Astrocyte (in vitro differentiated cells and primary cell): ENCODE data around the gene ISCA1. TPM values are rescaled to one million over a fixed set of nuclear protein-coding genes. Genes with fewer than 3 reads are reported as not detected.

Experiments
- DNase-seq: peaks from one replicate; pipeline ENCODE4 v3.0.0-alpha.2; 2010; ENCODE audit warnings: low read depth
- FAIRE-seq: peaks from 2 replicates; lab custom pipeline; 2011; peaks lifted over from hg19 to GRCh38; lab: Jason Lieb, UNC
- H2AFZ ChIP-seq: 2 replicates; pipeline ENCODE4 v1.6.0; 2012; ENCODE audit warnings: low read depth, low read length, inconsistent platforms
- H3K27ac ChIP-seq: 2 replicates; pipeline ENCODE4 v1.5.1; 2011; ENCODE audit warnings: low read depth, low read length, inconsistent platforms
- H3K27me3 ChIP-seq: 2 replicates; pipeline ENCODE4 v1.6.0; 2011; ENCODE audit warnings: low read length, inconsistent platforms; ENCODE audit not compliant: insufficient read depth
- H3K36me3 ChIP-seq: 2 replicates; pipeline ENCODE4 v1.5.1; 2011; ENCODE audit warnings: low read length, inconsistent platforms; ENCODE audit not compliant: insufficient read depth
- H3K4me1 ChIP-seq: 2 replicates; pipeline ENCODE4 v1.5.1; 2011; ENCODE audit warnings: low read length, inconsistent platforms; ENCODE audit not compliant: insufficient read depth
- H3K4me2 ChIP-seq: 2 replicates; pipeline ENCODE4 v1.6.0; 2012; ENCODE audit warnings: low read length, inconsistent platforms
- H3K4me3 ChIP-seq: 2 replicates; pipeline ENCODE4 v1.5.1; 2011; ENCODE audit warnings: low read depth, mild to moderate bottlenecking, low read length, inconsistent platforms; ENCODE audit not compliant: insufficient read depth
- H3K79me2 ChIP-seq: 2 replicates; pipeline ENCODE4 v1.6.0; 2012; ENCODE audit warnings: mild to moderate bottlenecking, low read length, inconsistent platforms; ENCODE audit not compliant: insufficient read depth
- H3K9ac ChIP-seq: 2 replicates; pipeline ENCODE4 v1.6.0; 2012; ENCODE audit warnings: mild to moderate bottlenecking, low read length, inconsistent platforms
- H3K9me3 ChIP-seq: 2 replicates; pipeline ENCODE4 v1.5.1; 2012; ENCODE audit warnings: low read depth, mild to moderate bottlenecking, low read length, inconsistent platforms; ENCODE audit not compliant: insufficient read depth
- H4K20me1 ChIP-seq: 2 replicates; pipeline ENCODE4 v1.6.0; 2012; ENCODE audit warnings: low read length, inconsistent platforms; ENCODE audit not compliant: insufficient read depth
- H3K27ac Mint-ChIP-seq: one replicate; pipeline ENCODE4 v1.8.0; 2021; ENCODE audit warnings: mild to moderate bottlenecking, mixed read lengths; ENCODE audit not compliant: unreplicated experiment
- H3K27me3 Mint-ChIP-seq: one replicate; pipeline ENCODE4 v1.8.0; 2021; ENCODE audit warnings: low read depth, mixed read lengths; ENCODE audit not compliant: unreplicated experiment
- H3K36me3 Mint-ChIP-seq: one replicate; pipeline ENCODE4 v1.8.0; 2021; ENCODE audit warnings: low read depth, mixed read lengths; ENCODE audit not compliant: unreplicated experiment
- H3K4me1 Mint-ChIP-seq: one replicate; pipeline ENCODE4 v1.8.0; 2021; ENCODE audit warnings: low read depth, mixed read lengths; ENCODE audit not compliant: unreplicated experiment
- H3K4me3 Mint-ChIP-seq: one replicate; pipeline ENCODE4 v1.8.0; 2021; ENCODE audit warnings: mild to moderate bottlenecking, moderate library complexity, mixed read lengths; ENCODE audit not compliant: unreplicated experiment
- H3K9me3 Mint-ChIP-seq: one replicate; pipeline ENCODE4 v1.8.0; 2021; ENCODE audit warnings: mild to moderate bottlenecking, mixed read lengths; ENCODE audit not compliant: unreplicated experiment
- EZH2 ChIP-seq: IDR thresholded peaks from 2 replicates; pipeline ENCODE4 v1.6.1; 2012; ENCODE audit warnings: mild to moderate bottlenecking, low read length, inconsistent platforms; ENCODE audit not compliant: insufficient read depth
- total RNA-seq: library from RNA; stranded (reverse); gene quantifications from 2 replicates; pipeline ENCODE4 v1.2.1, GENCODE V29; 2021
- TF ChIP-seq, protein P1 (sequence below): IDR thresholded peaks from 2 replicates; pipeline ENCODE4 v1.5.1; 2011; ENCODE audit warnings: low read depth, mild to moderate bottlenecking, inconsistent platforms, low read length, moderate library complexity; ENCODE audit not compliant: insufficient read depth

Gene ISCA1
- total RNA-seq, 1 donor from 2014 or later, result 30.6 TPM

DNA sequence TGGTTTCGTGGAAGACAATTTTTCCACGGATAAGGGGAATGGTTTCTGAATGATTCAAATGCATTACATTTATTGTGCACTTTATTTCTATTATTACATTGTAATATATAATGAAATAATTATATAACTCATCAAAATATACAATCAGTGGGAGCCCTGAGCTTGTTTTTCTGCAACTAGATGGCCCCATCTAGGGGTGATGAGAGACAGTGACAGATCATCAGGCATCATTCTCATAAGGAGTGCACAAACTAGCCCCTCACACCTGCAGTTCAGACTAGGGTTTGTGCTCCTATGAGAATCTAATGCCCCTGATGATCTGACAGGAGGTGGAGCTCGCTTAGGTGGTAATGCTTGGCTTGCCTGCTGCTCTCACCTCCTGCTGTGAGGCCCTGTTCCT, 6.4 kb downstream of the ISCA1 start:
- Mint-ChIP-seq H3K36me3 (peaks cover 4% of the 10 kb centered on the region), H3K27me3 (no peaks in the 10 kb centered on the region), H3K4me1 (peaks cover 7% of the 10 kb centered on the region), H3K4me3 (no peak overlapping the region), H3K9me3 (no peaks in the 10 kb centered on the region), H3K27ac (no peak overlapping the region)
- H3K4me1 ChIP-seq, result peaks cover 5% of the 10 kb centered on the region
- FAIRE-seq, result no peak
- no peak overlapping the region for H3K27ac ChIP-seq
- H3K79me2 ChIP-seq, result peaks cover 68% of the 10 kb centered on the region
- no peak overlapping the region for H2AFZ ChIP-seq
- peaks cover 53% of the 10 kb centered on the region for H4K20me1 ChIP-seq
- H3K36me3 ChIP-seq, result peaks cover 19% of the 10 kb centered on the region
- no peak for DNase-seq
- H3K4me3 ChIP-seq, result no peak overlapping the region
- no peaks in the 10 kb centered on the region for H3K9me3 ChIP-seq
- H3K27me3 ChIP-seq, result no peaks in the 10 kb centered on the region
- H3K9ac ChIP-seq, result no peak overlapping the region
- H3K4me2 ChIP-seq, result no peak overlapping the region
- TF ChIP-seq EZH2, result no peak
- TF ChIP-seq, protein P1, sequence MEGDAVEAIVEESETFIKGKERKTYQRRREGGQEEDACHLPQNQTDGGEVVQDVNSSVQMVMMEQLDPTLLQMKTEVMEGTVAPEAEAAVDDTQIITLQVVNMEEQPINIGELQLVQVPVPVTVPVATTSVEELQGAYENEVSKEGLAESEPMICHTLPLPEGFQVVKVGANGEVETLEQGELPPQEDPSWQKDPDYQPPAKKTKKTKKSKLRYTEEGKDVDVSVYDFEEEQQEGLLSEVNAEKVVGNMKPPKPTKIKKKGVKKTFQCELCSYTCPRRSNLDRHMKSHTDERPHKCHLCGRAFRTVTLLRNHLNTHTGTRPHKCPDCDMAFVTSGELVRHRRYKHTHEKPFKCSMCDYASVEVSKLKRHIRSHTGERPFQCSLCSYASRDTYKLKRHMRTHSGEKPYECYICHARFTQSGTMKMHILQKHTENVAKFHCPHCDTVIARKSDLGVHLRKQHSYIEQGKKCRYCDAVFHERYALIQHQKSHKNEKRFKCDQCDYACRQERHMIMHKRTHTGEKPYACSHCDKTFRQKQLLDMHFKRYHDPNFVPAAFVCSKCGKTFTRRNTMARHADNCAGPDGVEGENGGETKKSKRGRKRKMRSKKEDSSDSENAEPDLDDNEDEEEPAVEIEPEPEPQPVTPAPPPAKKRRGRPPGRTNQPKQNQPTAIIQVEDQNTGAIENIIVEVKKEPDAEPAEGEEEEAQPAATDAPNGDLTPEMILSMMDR, result peak; percentile 17

DNA sequence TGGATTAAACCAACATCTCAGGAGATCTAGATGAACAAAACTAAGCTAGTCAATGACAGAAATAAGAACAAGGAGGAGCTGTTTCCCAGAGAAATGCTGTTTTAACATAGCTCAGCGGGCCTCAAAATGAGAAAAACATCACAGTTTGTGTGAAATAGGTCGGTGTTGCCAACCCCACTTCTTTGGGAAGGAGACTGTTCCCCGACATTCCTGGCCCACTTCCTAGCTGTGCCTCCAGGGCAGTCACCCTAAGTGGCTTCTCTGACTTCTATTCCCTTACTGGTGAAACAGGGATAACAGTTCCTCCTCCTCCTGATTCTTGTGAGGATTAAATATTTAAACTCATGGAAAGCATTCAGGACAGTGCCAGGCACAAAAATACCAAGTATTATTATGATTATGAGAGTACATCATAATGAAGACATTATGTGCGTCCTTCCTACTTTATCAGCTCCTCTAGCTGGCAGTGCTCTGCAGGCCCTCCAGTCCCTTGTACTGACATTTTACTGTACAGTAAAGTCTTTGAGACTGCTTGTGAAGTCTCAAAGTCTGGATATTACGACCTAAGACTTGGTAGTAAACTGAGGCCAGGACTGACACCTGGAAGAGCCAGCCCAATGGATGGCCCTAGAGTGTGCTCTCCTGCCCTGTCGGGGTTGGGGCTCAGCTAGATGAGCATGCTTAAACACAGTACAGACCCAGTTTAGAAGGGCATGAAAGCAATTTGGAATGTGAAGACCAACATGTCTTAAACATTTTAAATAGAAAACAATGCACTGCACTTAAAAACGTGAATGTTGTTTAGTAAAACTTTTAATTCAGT, 7.3 kb downstream of the ISCA1 start:
- Mint-ChIP-seq H3K9me3 (no peaks in the 10 kb centered on the region), H3K4me3 (no peak overlapping the region), H3K4me1 (peaks cover 6% of the 10 kb centered on the region), H3K36me3 (peaks cover 4% of the 10 kb centered on the region), H3K27ac (no peak overlapping the region), H3K27me3 (no peaks in the 10 kb centered on the region)
- Histone ChIP-seq H4K20me1 (peaks cover 47% of the 10 kb centered on the region), H3K27me3 (no peaks in the 10 kb centered on the region), H2AFZ (no peak overlapping the region), H3K9me3 (no peaks in the 10 kb centered on the region), H3K4me2 (no peak overlapping the region), H3K36me3 (peaks cover 19% of the 10 kb centered on the region), H3K27ac (no peak overlapping the region), H3K79me2 (peaks cover 59% of the 10 kb centered on the region), H3K9ac (no peak overlapping the region), H3K4me1 (peaks cover 3% of the 10 kb centered on the region), H3K4me3 (no peak overlapping the region)
- TF ChIP-seq, protein P1, result no peak
- no peak for TF ChIP-seq EZH2
- FAIRE-seq, result no peak
- DNase-seq, result no peak

DNA sequence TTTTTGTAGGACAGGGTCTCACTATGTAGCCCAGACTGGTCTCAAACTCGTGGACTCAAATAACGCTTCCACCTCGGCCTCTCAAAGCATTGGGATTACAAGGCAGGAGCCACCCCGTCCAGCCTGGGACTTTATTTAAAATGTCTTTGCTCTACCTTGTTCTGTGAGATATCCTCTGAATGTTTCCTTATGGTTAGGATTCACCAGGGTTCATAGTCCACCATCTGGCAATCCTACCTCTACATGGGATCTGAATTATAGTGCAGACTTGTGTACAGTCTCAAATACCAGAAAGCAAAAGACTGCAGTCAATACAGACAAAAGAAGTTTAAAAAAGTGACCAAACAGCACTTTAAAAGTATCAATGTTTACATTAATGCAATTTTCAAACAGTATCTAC, 10.1 kb downstream of the ISCA1 start:
- no peak overlapping the region for H3K4me2 ChIP-seq
- TF ChIP-seq EZH2, result no peak
- TF ChIP-seq, protein P1, result no peak
- no peak for FAIRE-seq
- no peak for DNase-seq
- peaks cover 15% of the 10 kb centered on the region for H3K36me3 ChIP-seq
- H3K27me3 ChIP-seq, result no peaks in the 10 kb centered on the region
- H4K20me1 ChIP-seq, result peaks cover 31% of the 10 kb centered on the region
- Mint-ChIP-seq H3K4me3 (no peak overlapping the region), H3K4me1 (no peaks in the 10 kb centered on the region), H3K27ac (no peak overlapping the region), H3K9me3 (no peaks in the 10 kb centered on the region), H3K27me3 (no peaks in the 10 kb centered on the region), H3K36me3 (peaks cover 4% of the 10 kb centered on the region)
- no peak overlapping the region for H3K4me3 ChIP-seq
- no peak overlapping the region for H3K9ac ChIP-seq
- no peaks in the 10 kb centered on the region for H3K4me1 ChIP-seq
- no peaks in the 10 kb centered on the region for H3K9me3 ChIP-seq
- peaks cover 31% of the 10 kb centered on the region for H3K79me2 ChIP-seq
- H2AFZ ChIP-seq, result no peak overlapping the region
- no peak overlapping the region for H3K27ac ChIP-seq
